Measurements from ENCODE around the gene CCDC85B. TPM values are rescaled to one million over a fixed set of nuclear protein-coding genes. Genes with fewer than 3 reads are reported as not detected.
A peak's percentile ranks its signal among the peaks of the same experiment; 100 is the strongest.

Gene CCDC85B
- total and polyA plus RNA-seq, 4 donors: 4.3 to 12.6 (median 6.9) TPM

- no peak for TF ChIP-seq EGR1 (IDR thresholded peaks at IDR 0.05; ENCODE audit: low read depth in 2 of 2)
- no peak for TF ChIP-seq CTCF (IDR thresholded peaks at IDR 0.05; ENCODE audit: low read depth, low read length, missing input control)
- no peak for TF ChIP-seq JUND (IDR thresholded peaks at IDR 0.05)
- TF ChIP-seq YY1 (IDR thresholded peaks at IDR 0.05): no peak
Observed at GRCh38 chr11:65856689-65857499, 33.6 kb upstream of the CCDC85B start (continued).

- H3K27me3 ChIP-seq (ENCODE audit: control insufficient read depth in 4 of 4, insufficient read depth in 4 of 4, low read length in 3 of 4): no peaks in the 10 kb centered on the region
- under 1% methylated on average over 49 of the region's 49 CpGs for WGBS
- H3K4me3 ChIP-seq (ENCODE audit: low read depth in 1 of 3, low read length in 3 of 3): peak overlapping the region; percentile 68 to 96 (median 91)
- peak overlapping the region in 1 of 2 donors; percentile 85 for H3K9ac ChIP-seq (ENCODE audit: low read depth in 1 of 2, low read length in 2 of 2)
- H3K4me1 ChIP-seq (ENCODE audit: control insufficient read depth in 4 of 4, insufficient read depth in 4 of 4, low read length in 3 of 4): peaks cover 10 to 48% (median 32%) of the 10 kb centered on the region in 4 donors
- peak overlapping the region; percentile 90 to 94 for H3K27ac ChIP-seq (ENCODE audit: low read depth in 1 of 2, low read length in 2 of 2)
- H3K36me3 ChIP-seq (ENCODE audit: control insufficient read depth in 4 of 4, insufficient read depth in 3 of 4, low read depth in 1 of 4, low read length in 3 of 4): peaks cover 9 to 35% (median 21%) of the 10 kb centered on the region in 4 donors
- no peak for TF ChIP-seq SP1 (IDR thresholded peaks at IDR 0.05)
- TF ChIP-seq RAD21 (IDR thresholded peaks at IDR 0.05): no peak
- TF ChIP-seq YY1 (IDR thresholded peaks at IDR 0.05): no peak
- no peak for TF ChIP-seq JUND (IDR thresholded peaks at IDR 0.05)
- TF ChIP-seq ZBTB33 (IDR thresholded peaks at IDR 0.05): no peak
- TF ChIP-seq FOXA2 (IDR thresholded peaks at IDR 0.05): no peak
- no peak for TF ChIP-seq CTCF (IDR thresholded peaks at IDR 0.05; ENCODE audit: low read depth, low read length, missing input control)
- no peak for TF ChIP-seq EGR1 (IDR thresholded peaks at IDR 0.05; ENCODE audit: low read depth in 2 of 2)
- no peak for TF ChIP-seq REST (IDR thresholded peaks at IDR 0.05)
- TF ChIP-seq NR2F2 (IDR thresholded peaks at IDR 0.05): no peak
- TF ChIP-seq ATF3 (IDR thresholded peaks at IDR 0.05): no peak
- TF ChIP-seq HNF4A (conservative IDR thresholded peaks at IDR 0.05): no peak
- no peak for TF ChIP-seq HNF4G (IDR thresholded peaks at IDR 0.05)
- no peak for TF ChIP-seq GABPA (IDR thresholded peaks at IDR 0.05 in 1 of 2, conservative IDR thresholded peaks at IDR 0.05 in 1 of 2)
- TF ChIP-seq RXRA (IDR thresholded peaks at IDR 0.05): no peak
- TF ChIP-seq MAX (IDR thresholded peaks at IDR 0.05): no peak
- no peak for TF ChIP-seq FOXA1 (IDR thresholded peaks at IDR 0.05)
- TF ChIP-seq TAF1 (conservative IDR thresholded peaks at IDR 0.05): no peak
- peak; percentile 83 for DNase-seq (ENCODE audit: low spot score)
- no peaks in the 10 kb centered on the region for H3K9me3 ChIP-seq (ENCODE audit: control insufficient read depth in 4 of 4, low read length in 3 of 4)
Observed at GRCh38 chr11:65857500-65857852, 33.0 kb upstream of the CCDC85B start.
